AG09319 (cell line): ENCODE measurements around the gene CCSER1.

ENCODE experiments used
- DNase-seq: peaks from one replicate; pipeline ENCODE4 v3.0.0-alpha.2; 2010; ENCODE audit warnings: low read depth; ENCODE audit errors: extremely low read depth
- TF ChIP-seq, protein P1 (sequence below): IDR thresholded peaks from 2 replicates; pipeline ENCODE4 v1.5.1; 2011; ENCODE audit warnings: low read depth, mild to moderate bottlenecking, inconsistent platforms, low read length, moderate library complexity

The CCSER1 gene

GRCh38 chr4:90274175-90274574, 147.0 kb downstream of the CCSER1 start:
- TF ChIP-seq, protein P1, sequence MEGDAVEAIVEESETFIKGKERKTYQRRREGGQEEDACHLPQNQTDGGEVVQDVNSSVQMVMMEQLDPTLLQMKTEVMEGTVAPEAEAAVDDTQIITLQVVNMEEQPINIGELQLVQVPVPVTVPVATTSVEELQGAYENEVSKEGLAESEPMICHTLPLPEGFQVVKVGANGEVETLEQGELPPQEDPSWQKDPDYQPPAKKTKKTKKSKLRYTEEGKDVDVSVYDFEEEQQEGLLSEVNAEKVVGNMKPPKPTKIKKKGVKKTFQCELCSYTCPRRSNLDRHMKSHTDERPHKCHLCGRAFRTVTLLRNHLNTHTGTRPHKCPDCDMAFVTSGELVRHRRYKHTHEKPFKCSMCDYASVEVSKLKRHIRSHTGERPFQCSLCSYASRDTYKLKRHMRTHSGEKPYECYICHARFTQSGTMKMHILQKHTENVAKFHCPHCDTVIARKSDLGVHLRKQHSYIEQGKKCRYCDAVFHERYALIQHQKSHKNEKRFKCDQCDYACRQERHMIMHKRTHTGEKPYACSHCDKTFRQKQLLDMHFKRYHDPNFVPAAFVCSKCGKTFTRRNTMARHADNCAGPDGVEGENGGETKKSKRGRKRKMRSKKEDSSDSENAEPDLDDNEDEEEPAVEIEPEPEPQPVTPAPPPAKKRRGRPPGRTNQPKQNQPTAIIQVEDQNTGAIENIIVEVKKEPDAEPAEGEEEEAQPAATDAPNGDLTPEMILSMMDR: no peak
- no peak for DNase-seq

GRCh38 chr4:90280954-90281353, 153.8 kb downstream of the CCSER1 start:
- no peak for DNase-seq
- TF ChIP-seq, protein P1: no peak

DNA sequence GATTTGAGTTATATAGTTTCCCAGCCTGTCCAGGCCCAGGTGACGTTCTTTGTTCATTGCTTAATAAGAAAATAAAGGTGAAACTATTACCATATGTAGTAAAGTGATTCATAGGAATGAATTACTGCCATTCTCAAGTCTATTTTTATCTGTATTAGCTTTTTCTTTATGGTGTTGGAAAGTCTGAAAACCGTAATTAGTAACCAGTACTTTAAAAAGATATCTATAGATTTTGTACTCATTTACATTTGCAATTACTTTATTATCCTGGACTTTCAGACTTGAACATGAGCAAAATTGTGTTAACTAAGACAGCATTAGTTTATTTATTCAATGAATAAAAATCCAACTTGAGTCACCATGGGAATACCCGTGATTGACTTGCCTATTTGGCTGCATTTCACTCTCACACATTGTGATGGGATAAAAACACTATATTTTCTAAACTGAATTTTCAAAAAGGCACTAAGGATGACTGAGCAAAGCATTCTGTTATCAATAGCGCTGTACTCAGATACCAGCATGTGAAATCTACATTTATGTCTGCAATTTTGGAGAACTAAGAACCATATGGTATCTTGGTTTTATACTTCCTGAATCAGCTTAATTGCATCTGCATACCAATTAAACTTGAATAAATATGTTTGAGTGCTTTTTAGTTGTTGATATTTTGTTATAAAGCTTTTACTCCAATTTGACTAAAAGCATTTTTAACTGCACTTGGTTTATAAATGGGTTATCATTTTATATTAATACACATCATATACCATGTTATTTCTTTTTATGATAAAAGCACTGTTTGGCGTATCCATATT, 154.6 kb downstream of the CCSER1 start:
- TF ChIP-seq, protein P1: no peak

GRCh38 chr4:90290345-90290744, 163.2 kb downstream of the CCSER1 start:
- no peak for DNase-seq
- TF ChIP-seq, protein P1: no peak

More for the DNA sequence above, 154.6 kb downstream of the CCSER1 start:
- no peak for DNase-seq

GRCh38 chr4:90292438-90292837, 165.2 kb downstream of the CCSER1 start:
- no peak for DNase-seq
- TF ChIP-seq, protein P1: no peak

DNA sequence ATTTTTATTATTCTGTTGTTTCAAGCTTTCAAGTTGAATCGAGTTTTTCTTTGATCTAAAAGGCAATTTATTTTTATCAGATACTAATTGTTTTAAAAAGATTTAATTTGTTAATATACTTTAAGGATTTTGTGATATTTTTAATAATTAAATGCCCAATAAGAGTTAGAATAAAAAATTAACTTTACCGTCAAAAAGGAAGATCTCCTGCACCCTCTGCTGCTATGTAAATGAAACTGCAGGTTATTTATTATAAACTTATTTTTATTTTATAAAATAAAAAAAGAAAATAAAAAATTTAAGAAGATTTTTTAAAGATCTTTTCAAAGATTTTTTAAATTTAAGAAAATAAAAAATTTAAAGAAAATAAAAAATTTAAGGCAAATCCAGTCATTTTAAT, 166.1 kb downstream of the CCSER1 start:
- TF ChIP-seq, protein P1: peak; percentile 41
- DNase-seq: no peak

GRCh38 chr4:90299373-90299772, 172.2 kb downstream of the CCSER1 start:
- no peak for DNase-seq
- TF ChIP-seq, protein P1: no peak
